ENCODE data around the gene PUDP.

PUDP gene

GRCh38 chrX:7146703-7147412 lies 1.1 kb downstream of the PUDP start:
- no peak for DNase-seq (ENCODE audit: low read depth)

- DNase-seq (ENCODE audit: low read depth) = no peak
Measured at GRCh38 chrX:7146020-7146702, 1.8 kb downstream of the PUDP start.

GRCh38 chrX:7145454-7145853 lies 2.5 kb downstream of the PUDP start:
- no peak for DNase-seq (ENCODE audit: low read depth)

DNA sequence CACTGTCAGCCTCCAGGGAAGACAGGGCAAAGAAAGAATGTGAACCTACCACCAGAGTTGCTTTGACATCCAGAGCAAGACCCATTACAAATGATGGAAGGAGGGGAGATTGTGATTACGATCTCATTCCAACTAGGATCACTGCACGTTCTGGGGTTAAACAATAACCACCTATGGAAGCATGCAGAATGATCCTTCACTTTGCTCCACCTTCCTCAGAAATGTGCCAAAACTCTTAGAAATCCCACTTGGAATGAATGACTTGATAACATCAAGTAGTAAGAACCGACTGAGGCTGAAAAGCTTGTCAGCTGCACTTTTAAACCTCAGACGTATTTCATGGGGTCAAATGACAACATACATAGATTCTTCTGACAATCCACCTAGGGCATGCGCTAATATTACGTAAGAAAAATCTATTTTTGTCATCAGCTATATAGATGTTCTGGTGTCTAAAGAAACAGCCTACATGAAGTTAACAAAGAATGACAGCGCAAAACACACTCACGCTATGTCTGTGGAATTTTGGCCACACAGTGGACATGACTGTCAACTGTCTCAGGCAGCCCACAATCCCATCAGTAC lies 3.9 kb downstream of the PUDP start:
- DNase-seq (ENCODE audit: low read depth) = no peak

GRCh38 chrX:7143076-7143475 lies 4.9 kb downstream of the PUDP start:
- no peak for DNase-seq (ENCODE audit: low read depth)

- DNase-seq (ENCODE audit: low read depth) = no peak
Measured at GRCh38 chrX:7139202-7140081, 8.5 kb downstream of the PUDP start.

GRCh38 chrX:7134981-7135380 lies 13.0 kb downstream of the PUDP start:
- no peak for DNase-seq (ENCODE audit: low read depth)

DNA sequence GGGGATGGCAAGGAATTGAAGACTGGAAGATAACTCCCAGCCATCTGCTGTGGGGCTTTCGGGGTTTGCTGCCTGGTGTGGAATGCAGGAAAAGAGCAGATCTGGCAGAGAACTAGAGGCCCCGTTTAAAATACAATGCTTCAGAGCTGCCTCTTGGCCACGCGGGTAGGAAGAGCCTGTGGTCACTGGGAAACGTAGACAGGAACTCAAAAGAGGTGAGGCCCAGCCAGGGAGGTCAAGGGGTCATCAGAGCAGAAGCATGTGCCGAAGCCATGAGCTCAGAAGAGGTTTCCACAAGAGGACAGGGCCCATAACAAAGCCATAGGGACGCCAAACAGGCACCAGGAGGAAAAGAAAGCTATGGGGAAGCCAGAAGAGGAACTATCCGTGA lies 14.9 kb downstream of the PUDP start:
- DNase-seq (ENCODE audit: low read depth) = no peak

- DNase-seq (ENCODE audit: low read depth) = no peak
Measured at GRCh38 chrX:7132335-7133049, 15.5 kb downstream of the PUDP start.

DNA sequence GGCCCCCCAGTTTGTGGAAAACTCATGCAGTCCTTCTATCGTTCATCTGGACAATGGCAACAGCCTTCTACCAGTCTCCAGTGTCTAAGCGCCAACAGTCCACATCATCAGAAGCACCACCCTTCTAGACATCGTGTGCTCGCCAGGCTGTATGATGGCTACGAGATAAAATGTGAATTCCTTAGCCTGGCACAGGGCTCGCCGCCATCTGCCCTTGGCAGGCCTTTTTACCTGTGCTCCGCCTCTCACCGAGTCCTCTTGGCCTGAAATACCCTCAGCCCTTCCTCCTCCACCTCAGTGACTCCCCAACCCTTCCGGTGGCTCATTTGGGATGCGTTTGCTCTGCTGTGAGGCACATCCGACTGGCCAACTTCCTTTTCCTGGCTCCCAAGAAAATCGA lies 16.3 kb downstream of the PUDP start:
- no peak for DNase-seq (ENCODE audit: low read depth)

DNA sequence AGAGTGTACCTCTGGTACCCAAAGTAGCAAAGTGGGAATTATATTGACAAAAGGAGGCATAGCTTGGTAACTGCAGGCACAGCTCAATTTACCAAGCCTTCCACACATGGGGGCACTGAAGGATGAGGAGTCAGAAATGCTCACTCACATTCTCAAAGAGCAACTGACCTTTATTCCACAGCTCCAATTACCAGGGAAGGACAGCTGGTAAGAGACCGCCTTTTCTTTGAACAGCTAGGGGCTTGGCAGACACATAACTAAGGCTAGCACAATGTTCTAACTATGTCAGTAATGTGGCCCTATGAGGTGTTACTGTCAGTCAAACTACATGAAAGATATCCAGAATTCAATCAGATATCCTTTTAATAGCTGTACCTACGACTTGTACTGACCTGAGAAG lies 20.9 kb downstream of the PUDP start:
- no peak for DNase-seq (ENCODE audit: low read depth)

GRCh38 chrX:7120878-7121219 lies 27.1 kb downstream of the PUDP start:
- no peak for DNase-seq (ENCODE audit: low read depth)

DNA sequence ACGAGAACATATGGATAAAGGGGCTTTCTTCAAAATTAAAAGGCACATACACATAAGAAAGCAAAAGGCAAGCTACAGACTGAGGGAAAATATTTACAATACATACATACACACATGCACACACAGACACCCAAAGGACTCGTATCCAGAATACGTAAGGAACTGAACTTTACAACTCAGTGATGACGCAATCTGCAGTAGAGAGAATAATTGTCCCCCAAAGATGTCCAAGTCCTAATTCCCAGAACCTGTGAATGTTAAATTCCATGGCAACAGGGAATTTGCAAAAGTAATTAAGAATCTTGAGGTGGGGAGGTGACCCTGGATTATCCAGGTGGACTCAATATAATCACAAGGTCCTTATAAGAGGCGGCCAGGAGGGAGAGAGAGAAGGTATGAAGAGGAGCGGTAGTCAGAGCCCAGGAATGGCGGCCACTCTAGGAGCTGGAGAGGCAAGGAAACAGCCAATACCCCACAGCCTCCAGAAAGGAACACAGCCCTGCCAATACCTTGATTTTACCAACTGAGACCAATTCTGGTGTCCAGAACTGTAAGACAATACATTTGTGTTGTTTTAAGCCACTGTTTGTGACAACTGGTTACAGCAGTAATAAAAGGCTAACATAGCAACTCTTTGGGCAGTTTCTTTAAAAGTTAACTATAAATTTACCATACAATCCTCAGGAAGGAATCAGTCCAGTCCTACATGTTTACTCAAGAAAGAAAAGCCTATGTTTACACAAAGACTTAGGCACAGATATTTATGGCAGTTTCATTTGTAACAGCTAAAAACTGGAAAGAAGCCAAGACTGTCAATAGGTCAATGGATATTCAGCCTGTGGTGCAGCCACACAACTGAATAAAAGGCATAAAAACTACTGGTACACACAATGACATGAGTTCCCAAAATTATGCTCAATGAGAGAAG lies 27.7 kb downstream of the PUDP start:
- DNase-seq (ENCODE audit: low read depth) = no peak

- DNase-seq (ENCODE audit: low read depth) = no peak
Measured at GRCh38 chrX:7117587-7117986, 30.4 kb downstream of the PUDP start.

- DNase-seq (ENCODE audit: low read depth) = no peak
Measured at GRCh38 chrX:7116081-7116480, 31.9 kb downstream of the PUDP start.

- DNase-seq (ENCODE audit: low read depth) = no peak
Measured at GRCh38 chrX:7115557-7115956, 32.4 kb downstream of the PUDP start.

GRCh38 chrX:7112071-7112470 lies 35.9 kb downstream of the PUDP start:
- DNase-seq (ENCODE audit: low read depth) = no peak

GRCh38 chrX:7111518-7111917 lies 36.4 kb downstream of the PUDP start:
- DNase-seq (ENCODE audit: low read depth) = no peak

DNA sequence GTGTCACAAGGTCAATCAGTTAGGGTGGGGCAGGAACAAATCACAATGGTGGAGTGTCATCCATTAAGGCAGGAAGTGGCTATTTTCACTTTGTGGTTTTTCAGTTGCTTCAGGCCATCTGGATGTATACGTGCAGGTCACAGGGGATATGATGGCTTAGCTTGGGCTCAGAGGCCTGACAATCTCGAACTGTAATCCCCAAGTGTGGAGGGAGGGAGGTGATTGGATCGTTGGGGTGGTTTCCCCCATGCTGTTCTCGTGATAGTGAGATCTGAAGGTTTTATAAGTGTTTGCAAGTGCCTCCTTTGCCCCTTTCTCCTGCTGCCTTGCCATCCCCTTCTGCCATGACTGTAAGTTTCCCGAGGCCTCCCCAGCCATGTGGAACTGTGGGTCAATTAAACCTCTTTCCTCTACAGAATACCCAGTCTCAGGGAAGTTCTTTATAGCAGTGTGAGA lies 37.1 kb downstream of the PUDP start:
- no peak for DNase-seq (ENCODE audit: low read depth)

GRCh38 chrX:7109838-7110793 lies 37.8 kb downstream of the PUDP start:
- no peak for DNase-seq (ENCODE audit: low read depth)

All from non-pigmented ciliary epithelial cell (primary cell).